Stimulated activated naive CD8-positive, alpha-beta T cell treated with anti-CD3 and anti-CD28 coated beads, Interleukin-15, Interleukin-2, amounts not matched to agents 100 U/mL and 50 U/mL, for 24 hours (primary cell): ENCODE results near the gene AZGP1.
A peak's percentile ranks its signal among the peaks of the same experiment; 100 is the strongest.
"Not testable (repeated sequence)": the region's sequence is repeated elsewhere in the genome, so short reads cannot be mapped to it uniquely, and the experiment has no call there.

ENCODE experiments used
- ATAC-seq: fragments of 150-1000 bp; cut with Tn5 transposase; one replicate; pipeline ENCODE4 v1.10.0; 2021
- DNase-seq: peaks from one replicate; pipeline ENCODE4 v3.0.0; 2021

Gene AZGP1

GRCh38 chr7:99952649-99953048 lies 23.2 kb downstream of the AZGP1 start:
- DNase-seq, ATAC-seq: not testable (repeated sequence)

GRCh38 chr7:99950819-99951218 lies 25.0 kb downstream of the AZGP1 start:
- ATAC-seq, DNase-seq: not testable (repeated sequence)

- ATAC-seq = no peak
Measured at GRCh38 chr7:99949645-99950228, 26.1 kb downstream of the AZGP1 start.

GRCh38 chr7:99947608-99948007 lies 28.2 kb downstream of the AZGP1 start:
- DNase-seq (no peak), ATAC-seq (no peak)

More at GRCh38 chr7:99949645-99950228, 26.1 kb downstream of the AZGP1 start:
- no peak for DNase-seq

- DNase-seq (no peak), ATAC-seq (no peak)
Measured at GRCh38 chr7:99944497-99945070, 31.2 kb downstream of the AZGP1 start.

- no peak for ATAC-seq
- DNase-seq = no peak
Measured at GRCh38 chr7:99943641-99944496, 32.0 kb downstream of the AZGP1 start.

GRCh38 chr7:99938296-99938695 lies 37.5 kb downstream of the AZGP1 start:
- ATAC-seq = no peak
- DNase-seq = no peak

- not testable (repeated sequence) for ATAC-seq, DNase-seq
Measured at GRCh38 chr7:99935009-99935408, 40.8 kb downstream of the AZGP1 start.

- no peak for ATAC-seq
- DNase-seq = no peak
Measured at GRCh38 chr7:99930376-99930775, 45.5 kb downstream of the AZGP1 start.

GRCh38 chr7:99929730-99930053 lies 46.1 kb downstream of the AZGP1 start:
- DNase-seq (no peak), ATAC-seq (no peak)

GRCh38 chr7:99928994-99929729 lies 46.7 kb downstream of the AZGP1 start, which contains the start of gene GJC3:
TSS of gene GJC3 (minus strand) at chr7:99929620. CDS start at chr7:99929620, 0 bp downstream.
- peak; percentile 53 for DNase-seq
- peak; percentile 86 for ATAC-seq

- DNase-seq (no peak), ATAC-seq (no peak)
Measured at GRCh38 chr7:99928188-99928587, 47.6 kb downstream of the AZGP1 start.

- no peak for ATAC-seq
- no peak for DNase-seq
Measured at GRCh38 chr7:99927536-99927935, 48.3 kb downstream of the AZGP1 start.

- DNase-seq (no peak), ATAC-seq (no peak)
Measured at GRCh38 chr7:99926321-99926720, 49.5 kb downstream of the AZGP1 start.

- no peak for ATAC-seq
Measured at GRCh38 chr7:99923200-99923599, 52.6 kb downstream of the AZGP1 start.

GRCh38 chr7:99920149-99920548 lies 55.7 kb downstream of the AZGP1 start:
- ATAC-seq (no peak), DNase-seq (no peak)

More at GRCh38 chr7:99923200-99923599, 52.6 kb downstream of the AZGP1 start:
- DNase-seq = no peak

GRCh38 chr7:99919814-99920112 lies 56.1 kb downstream of the AZGP1 start:
- DNase-seq (no peak), ATAC-seq (no peak)

- peak; percentile 100 for ATAC-seq
Measured at GRCh38 chr7:99918959-99919813, 56.6 kb downstream of the AZGP1 start, which contains the start of gene TRIM4. TSS of gene TRIM4 (minus strand) at chr7:99919530. CDS start at chr7:99919401, 129 bp downstream.

More at GRCh38 chr7:99918959-99919813, 56.6 kb downstream of the AZGP1 start, which contains the start of gene TRIM4:
- peak; percentile 92 for DNase-seq
